Breast epithelium (tissue), 4 donors: Measurements from ENCODE around the gene ZNF441. TPM values are rescaled to one million over a fixed set of nuclear protein-coding genes. Genes with fewer than 3 reads are reported as not detected.

Experiments
- DNase-seq, 2 donors: peaks; one replicate each; pipeline ENCODE4 v3.0.0-alpha.2; 2019; ENCODE audit warnings: low spot score in 2 of 2
- H3K27ac ChIP-seq, 2 donors: fragments of 200-600 bp; sonication (generic) in 1 of 2; one replicate each; pipeline ENCODE4 v1.5.1; 2016 to 2019; ENCODE audit warnings: mild to moderate bottlenecking in 1 of 2
- H3K27me3 ChIP-seq, 2 donors: fragments of 200-600 bp; sonication (generic) in 1 of 2; one replicate each; pipeline versions ENCODE4 v1.5.1 to v1.6.0; 2017 to 2019; ENCODE audit warnings: control low read depth in 1 of 2, mild to moderate bottlenecking in 1 of 2
- H3K36me3 ChIP-seq: fragments of 200-600 bp; one replicate; pipeline ENCODE4 v1.5.1; 2019
- H3K4me1 ChIP-seq, 2 donors: fragments of 200-600 bp; sonication (generic); one replicate each; pipeline ENCODE4 v1.5.1; 2016 to 2019; ENCODE audit warnings: control low read depth in 1 of 2
- H3K4me3 ChIP-seq, 3 donors: fragments of 200-600 bp; sonication (generic); 1 replicate in 2 of 3; 2 replicates in 1 of 3; pipeline ENCODE4 v1.5.1; 2016 to 2019; ENCODE audit warnings: mild to moderate bottlenecking in 3 of 3, moderate library complexity in 2 of 3
- H3K9me3 ChIP-seq, 2 donors: fragments of 200-600 bp; sonication (generic) in 1 of 2; one replicate each; pipeline ENCODE4 v1.5.1; 2016 to 2019; ENCODE audit warnings: control low read depth in 1 of 2
- POLR2A ChIP-seq: fragments of 450-650 bp; IDR thresholded peaks from one replicate; pipeline ENCODE4 v1.6.1; 2016; ENCODE audit warnings: antibody characterized with exemption, mild to moderate bottlenecking, moderate library complexity
- POLR2AphosphoS5 ChIP-seq, 3 donors: sonication (generic); formaldehyde crosslinking; IDR thresholded peaks; one replicate each; pipeline ENCODE4 v1.6.1; 2017; ENCODE audit warnings: antibody characterized with exemption in 3 of 3
- intact Hi-C: fragments of 100-400 bp; cut with DNase I; formaldehyde crosslinking; loops from one replicate; pipeline ENCODE4 v1.15.1; 2023; ENCODE audit warnings: low total_unique reads
- total RNA-seq, 3 donors: library from RNA; depleted of rRNA; stranded (reverse); fragments of >200 nt; gene quantifications; one replicate each; pipeline ENCODE4 v1.1.0, GENCODE V29; 2016
- TF ChIP-seq, protein P1 (sequence below), 3 donors: fragments of 450-650 bp; IDR thresholded peaks; one replicate each; pipeline ENCODE4 v1.5.1; 2016 to 2017; ENCODE audit warnings: antibody characterized with exemption in 3 of 3, mild to moderate bottlenecking in 3 of 3, moderate library complexity in 3 of 3

The ZNF441 gene
- total RNA-seq, 3 donors from 2014 or later = 7.7 to 17.6 (median 10.2) TPM

GRCh38 chr19:11832253-11832912 is 65.6 kb downstream of the ZNF441 start:
- H3K27ac ChIP-seq = no peak overlapping the region
- no peaks in the 10 kb centered on the region for H3K36me3 ChIP-seq
- no peak for DNase-seq
- H3K4me3 ChIP-seq = no peak overlapping the region
- TF ChIP-seq POLR2A (no peak), POLR2AphosphoS5 (IDR thresholded peaks at IDR 0.05) (no peak)
- TF ChIP-seq, protein P1, sequence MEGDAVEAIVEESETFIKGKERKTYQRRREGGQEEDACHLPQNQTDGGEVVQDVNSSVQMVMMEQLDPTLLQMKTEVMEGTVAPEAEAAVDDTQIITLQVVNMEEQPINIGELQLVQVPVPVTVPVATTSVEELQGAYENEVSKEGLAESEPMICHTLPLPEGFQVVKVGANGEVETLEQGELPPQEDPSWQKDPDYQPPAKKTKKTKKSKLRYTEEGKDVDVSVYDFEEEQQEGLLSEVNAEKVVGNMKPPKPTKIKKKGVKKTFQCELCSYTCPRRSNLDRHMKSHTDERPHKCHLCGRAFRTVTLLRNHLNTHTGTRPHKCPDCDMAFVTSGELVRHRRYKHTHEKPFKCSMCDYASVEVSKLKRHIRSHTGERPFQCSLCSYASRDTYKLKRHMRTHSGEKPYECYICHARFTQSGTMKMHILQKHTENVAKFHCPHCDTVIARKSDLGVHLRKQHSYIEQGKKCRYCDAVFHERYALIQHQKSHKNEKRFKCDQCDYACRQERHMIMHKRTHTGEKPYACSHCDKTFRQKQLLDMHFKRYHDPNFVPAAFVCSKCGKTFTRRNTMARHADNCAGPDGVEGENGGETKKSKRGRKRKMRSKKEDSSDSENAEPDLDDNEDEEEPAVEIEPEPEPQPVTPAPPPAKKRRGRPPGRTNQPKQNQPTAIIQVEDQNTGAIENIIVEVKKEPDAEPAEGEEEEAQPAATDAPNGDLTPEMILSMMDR (IDR thresholded peaks at IDR 0.05) = no peak
- no peaks in the 10 kb centered on the region for H3K27me3 ChIP-seq
- no peaks in the 10 kb centered on the region for H3K4me1 ChIP-seq
- peaks cover 50 to 72% of the 10 kb centered on the region in 2 donors for H3K9me3 ChIP-seq
- intact Hi-C loops = no loop called here

DNA sequence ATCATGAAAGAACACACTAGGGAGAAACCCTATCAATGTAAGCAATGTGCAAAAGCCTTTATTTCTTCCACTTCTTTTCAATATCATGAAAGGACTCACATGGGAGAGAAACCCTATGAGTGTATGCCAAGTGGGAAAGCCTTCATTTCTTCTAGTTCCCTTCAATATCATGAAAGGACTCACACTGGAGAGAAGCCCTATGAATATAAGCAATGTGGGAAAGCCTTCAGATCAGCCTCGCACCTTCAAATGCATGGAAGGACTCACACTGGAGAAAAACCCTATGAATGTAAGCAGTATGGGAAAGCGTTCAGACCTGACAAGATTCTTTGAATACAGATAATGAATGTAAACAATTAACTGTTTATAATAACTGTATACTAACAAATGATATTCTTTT is 66.7 kb downstream of the ZNF441 start:
- Histone ChIP-seq H3K36me3 (no peaks in the 10 kb centered on the region), H3K27ac (no peak overlapping the region), H3K9me3 (peaks cover 44 to 71% of the 10 kb centered on the region in 2 donors), H3K4me1 (no peaks in the 10 kb centered on the region), H3K4me3 (no peak overlapping the region), H3K27me3 (no peaks in the 10 kb centered on the region)
- intact Hi-C loops = no loop called here
- no peak for DNase-seq
- no peak for TF ChIP-seq POLR2A
- TF ChIP-seq POLR2AphosphoS5 (IDR thresholded peaks at IDR 0.05) = no peak
- TF ChIP-seq, protein P1 (IDR thresholded peaks at IDR 0.05) = no peak

Other genes starting within 250 kb of the ZNF441 start
- gene ECSIT, start 237.9 kb upstream of the ZNF441 start, total RNA-seq = 10 to 100 TPM; 37.0 to 56.0 (median 53.6) TPM
- 100 to 1,000 TPM in 1 of 3 donors, 10 to 100 TPM in 1, 1 to 10 TPM in 1; 2.2 to 106 (median 74.3) TPM for gene CNN1, start 228.1 kb upstream of the ZNF441 start, total RNA-seq
- 10 to 100 TPM; 31.7 to 38.0 (median 37.3) TPM for gene ELOF1, start 207.8 kb upstream of the ZNF441 start, total RNA-seq
- 100 to 1,000 TPM in 1 of 3 donors, 10 to 100 TPM in 2; 33.4 to 101 (median 92.8) TPM for gene ACP5, start 189.4 kb upstream of the ZNF441 start, total RNA-seq
- gene ZNF627, start 169.5 kb upstream of the ZNF441 start, total RNA-seq = 10 to 100 TPM in 2 of 3 donors, 1 to 10 TPM in 1; 8.5 to 35.4 (median 23.3) TPM
- gene ZNF823, start 28.1 kb upstream of the ZNF441 start, total RNA-seq = 10 to 100 TPM; 10.4 to 20.9 (median 13.1) TPM
- 1 to 10 TPM; 1.6 to 3.9 (median 3.2) TPM for gene ZNF491, start 31.5 kb downstream of the ZNF441 start, total RNA-seq
- gene ZNF440, start 47.3 kb downstream of the ZNF441 start, total RNA-seq = 10 to 100 TPM in 2 of 3 donors, 1 to 10 TPM in 1; 9.8 to 16.4 (median 16.0) TPM
- 10 to 100 TPM in 2 of 3 donors, 1 to 10 TPM in 1; 5.1 to 20.8 (median 13.8) TPM for gene ZNF439, start 81.7 kb downstream of the ZNF441 start, total RNA-seq
- 10 to 100 TPM; 16.3 to 26.1 (median 20.0) TPM for gene ZNF69, start 120.8 kb downstream of the ZNF441 start, total RNA-seq
- 10 to 100 TPM; 13.8 to 32.9 (median 22.3) TPM for gene ZNF700, start 158.1 kb downstream of the ZNF441 start, total RNA-seq
- gene ZNF763, start 198.0 kb downstream of the ZNF441 start, total RNA-seq = 10 to 100 TPM in 1 of 3 donors, 1 to 10 TPM in 2; 2.9 to 14.5 (median 6.9) TPM